DMS53 treated with DMSO at 0.1 percent for 48 hours (cell line): Measurements from ENCODE around the gene AADACL2.

Experiments
- DNase-seq: peaks from one replicate; lab custom pipeline; 2025; ENCODE audit not compliant: unreplicated experiment; lab: John Stamatoyannopoulos, UW

AADACL2 gene

GRCh38 chr3:151800431-151800830 lies 66.7 kb downstream of the AADACL2 start:
- DNase-seq = no peak

- DNase-seq = no peak
Observed at GRCh38 chr3:151804267-151804666, 70.5 kb downstream of the AADACL2 start.

DNA sequence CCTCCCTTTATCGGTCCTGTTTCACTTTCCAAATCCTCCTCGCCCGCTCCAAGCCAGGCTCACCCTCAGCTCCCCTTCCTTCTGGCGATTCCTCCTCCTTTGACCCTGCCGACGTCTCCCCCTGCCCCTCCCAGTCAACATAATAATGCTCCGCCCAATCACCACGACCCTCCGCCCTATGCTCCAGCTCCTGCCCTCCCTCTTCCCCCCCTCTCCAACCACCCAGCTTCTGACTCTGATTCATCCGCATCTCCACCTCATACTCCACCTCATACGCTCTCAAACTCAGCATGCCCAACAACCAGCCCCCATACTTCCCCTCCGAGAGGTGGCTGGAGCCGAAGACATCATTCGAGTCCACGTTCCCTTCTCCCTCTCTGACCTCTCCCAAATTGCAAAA lies 73.1 kb downstream of the AADACL2 start:
- no peak for DNase-seq
